Smooth muscle cell (in vitro differentiated cells): ENCODE measurements around the gene COL4A3. TPM values are rescaled to one million over a fixed set of nuclear protein-coding genes. Genes with fewer than 3 reads are reported as not detected.

Experiments
- DNase-seq: peaks from one replicate; lab custom pipeline; 2025; ENCODE audit not compliant: unreplicated experiment; lab: John Stamatoyannopoulos, UW
- H2AFZ ChIP-seq: fragments of 200-600 bp; sonication (generic); 2 replicates; pipeline ENCODE4 v1.6.0; 2016; ENCODE audit warnings: antibody characterized with exemption, low read depth, mild to moderate bottlenecking
- H3F3A ChIP-seq: fragments of 200-600 bp; sonication (generic); 2 replicates; pipeline ENCODE4 v1.6.0; 2017; ENCODE audit warnings: antibody characterized with exemption, low read depth
- H3K27ac ChIP-seq: fragments of 200-600 bp; sonication (generic); 2 replicates; pipeline ENCODE4 v1.5.1; 2016; ENCODE audit warnings: low read depth, mild to moderate bottlenecking
- H3K27me3 ChIP-seq: fragments of 200-600 bp; sonication (generic); 2 replicates; pipeline ENCODE4 v1.6.1; 2016; ENCODE audit warnings: low read depth, mild to moderate bottlenecking
- H3K36me3 ChIP-seq: fragments of 200-600 bp; sonication (generic); 2 replicates; pipeline ENCODE4 v1.5.1; 2016; ENCODE audit warnings: low read depth
- H3K4me1 ChIP-seq: fragments of 200-600 bp; sonication (generic); 2 replicates; pipeline ENCODE4 v1.5.1; 2016; ENCODE audit warnings: low read depth
- H3K4me2 ChIP-seq: fragments of 200-600 bp; sonication (generic); 2 replicates; pipeline ENCODE4 v1.6.0; 2016; ENCODE audit warnings: mild to moderate bottlenecking
- H3K4me3 ChIP-seq: fragments of 200-600 bp; sonication (generic); 2 replicates; pipeline ENCODE4 v1.5.1; 2016; ENCODE audit warnings: mild to moderate bottlenecking
- H3K79me2 ChIP-seq: fragments of 200-600 bp; sonication (generic); 2 replicates; pipeline ENCODE4 v1.6.0; 2016; ENCODE audit warnings: low read depth, mild to moderate bottlenecking
- H3K9ac ChIP-seq: fragments of 200-600 bp; sonication (generic); 2 replicates; pipeline ENCODE4 v1.6.0; 2016; ENCODE audit warnings: low read depth
- H3K9me3 ChIP-seq: fragments of 200-600 bp; sonication (generic); replicated peaks from 2 replicates; pipeline ENCODE4 v1.5.1; 2016; ENCODE audit warnings: low read depth
- H4K20me1 ChIP-seq: fragments of 200-600 bp; sonication (generic); 2 replicates; pipeline ENCODE4 v1.6.0; 2016; ENCODE audit warnings: low read depth
- WGBS: methylation state at CpG from one replicate; pipeline ENCODE4 v1.1.7; 2016; ENCODE audit warnings: low lambda C conversion rate; 5-methylcytosine and 5-hydroxymethylcytosine counted together
- polyA plus RNA-seq: library from polyadenylated mRNA; unstranded; fragments of >200 nt; fragmentation: Nextera tagmentation; extraction: Ambion mirVana; gene quantifications from 2 replicates; pipeline ENCODE4 v1.2.1, GENCODE V29; 2016
- total RNA-seq: library from RNA; depleted of rRNA; stranded (reverse); fragments of >200 nt; gene quantifications from 2 replicates; pipeline ENCODE4 v1.2.3, GENCODE V29; 2014
- TF ChIP-seq, protein P1 (sequence below): fragments of 200-600 bp; sonication (generic); IDR thresholded peaks from 2 replicates; pipeline ENCODE4 v1.5.1; 2017; ENCODE audit warnings: borderline replicate concordance, mild to moderate bottlenecking, antibody characterized with exemption; ENCODE audit not compliant: insufficient read depth, poor library complexity, severe bottlenecking

COL4A3 gene
- total and polyA plus RNA-seq, 2 experiments from 2014 or later, result not detected

DNA sequence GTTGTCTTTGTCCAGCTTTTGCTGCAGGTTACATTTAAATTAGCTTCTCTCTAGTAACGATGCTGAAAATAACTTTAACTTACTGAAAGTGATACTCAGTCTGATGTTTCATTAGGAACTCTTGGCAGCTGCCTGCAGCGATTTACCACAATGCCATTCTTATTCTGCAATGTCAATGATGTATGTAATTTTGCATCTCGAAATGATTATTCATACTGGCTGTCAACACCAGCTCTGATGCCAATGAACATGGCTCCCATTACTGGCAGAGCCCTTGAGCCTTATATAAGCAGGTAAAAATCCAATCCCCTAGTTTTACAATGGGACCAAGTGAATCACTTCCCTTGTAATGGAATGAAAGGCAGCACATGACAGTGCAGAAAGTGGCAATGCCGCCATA lies 144.4 kb downstream of the COL4A3 start:
- Histone ChIP-seq H3K9ac (no peak overlapping the region), H3K4me1 (no peaks in the 10 kb centered on the region), H3K79me2 (no peaks in the 10 kb centered on the region), H3K4me2 (no peak overlapping the region), H3K4me3 (no peak overlapping the region), H3K27ac (no peak overlapping the region), H3K27me3 (no peaks in the 10 kb centered on the region), H3F3A (no peaks in the 10 kb centered on the region), H3K36me3 (no peaks in the 10 kb centered on the region), H4K20me1 (no peaks in the 10 kb centered on the region), H3K9me3 (no peaks in the 10 kb centered on the region), H2AFZ (no peak overlapping the region)
- no peak for DNase-seq
- WGBS, result over 99% methylated on average over 4 of the region's 4 CpGs
- TF ChIP-seq, protein P1, sequence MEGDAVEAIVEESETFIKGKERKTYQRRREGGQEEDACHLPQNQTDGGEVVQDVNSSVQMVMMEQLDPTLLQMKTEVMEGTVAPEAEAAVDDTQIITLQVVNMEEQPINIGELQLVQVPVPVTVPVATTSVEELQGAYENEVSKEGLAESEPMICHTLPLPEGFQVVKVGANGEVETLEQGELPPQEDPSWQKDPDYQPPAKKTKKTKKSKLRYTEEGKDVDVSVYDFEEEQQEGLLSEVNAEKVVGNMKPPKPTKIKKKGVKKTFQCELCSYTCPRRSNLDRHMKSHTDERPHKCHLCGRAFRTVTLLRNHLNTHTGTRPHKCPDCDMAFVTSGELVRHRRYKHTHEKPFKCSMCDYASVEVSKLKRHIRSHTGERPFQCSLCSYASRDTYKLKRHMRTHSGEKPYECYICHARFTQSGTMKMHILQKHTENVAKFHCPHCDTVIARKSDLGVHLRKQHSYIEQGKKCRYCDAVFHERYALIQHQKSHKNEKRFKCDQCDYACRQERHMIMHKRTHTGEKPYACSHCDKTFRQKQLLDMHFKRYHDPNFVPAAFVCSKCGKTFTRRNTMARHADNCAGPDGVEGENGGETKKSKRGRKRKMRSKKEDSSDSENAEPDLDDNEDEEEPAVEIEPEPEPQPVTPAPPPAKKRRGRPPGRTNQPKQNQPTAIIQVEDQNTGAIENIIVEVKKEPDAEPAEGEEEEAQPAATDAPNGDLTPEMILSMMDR, result no peak

DNA sequence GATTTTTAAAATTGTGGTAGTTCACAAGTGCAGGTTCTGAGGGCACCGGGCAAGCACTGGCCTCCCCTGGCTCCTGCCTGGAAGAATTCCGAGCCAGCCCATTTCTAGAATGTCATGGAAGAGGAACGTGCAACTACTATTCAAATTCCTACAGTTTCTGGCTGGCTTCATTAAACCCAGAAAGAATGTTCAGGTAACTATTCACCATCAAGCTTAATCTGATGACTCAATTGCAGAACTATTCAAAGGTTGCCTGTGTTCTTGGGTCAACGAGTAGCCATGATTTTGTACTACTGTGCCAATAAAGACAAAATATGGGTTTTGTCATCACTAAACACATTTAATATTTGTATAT lies 146.3 kb downstream of the COL4A3 start:
- WGBS, result 70% methylated on average over 4 of the region's 4 CpGs
- H3K9me3 ChIP-seq, result no peaks in the 10 kb centered on the region
- no peak overlapping the region for H3K9ac ChIP-seq
- H2AFZ ChIP-seq, result no peak overlapping the region
- H3K27me3 ChIP-seq, result no peaks in the 10 kb centered on the region
- no peak overlapping the region for H3K4me3 ChIP-seq
- no peaks in the 10 kb centered on the region for H3K4me1 ChIP-seq
- TF ChIP-seq, protein P1, result no peak
- H3F3A ChIP-seq, result no peaks in the 10 kb centered on the region
- no peaks in the 10 kb centered on the region for H4K20me1 ChIP-seq
- no peak for DNase-seq
- H3K79me2 ChIP-seq, result no peaks in the 10 kb centered on the region
- H3K27ac ChIP-seq, result no peak overlapping the region
- H3K36me3 ChIP-seq, result no peaks in the 10 kb centered on the region
- H3K4me2 ChIP-seq, result no peak overlapping the region

GRCh38 chr2:227311861-227312506 lies 147.6 kb downstream of the COL4A3 start:
- Histone ChIP-seq H3K4me1 (no peaks in the 10 kb centered on the region), H3K9me3 (no peaks in the 10 kb centered on the region), H2AFZ (no peak overlapping the region), H4K20me1 (no peaks in the 10 kb centered on the region), H3K27ac (no peak overlapping the region), H3K36me3 (no peaks in the 10 kb centered on the region), H3K27me3 (no peaks in the 10 kb centered on the region), H3F3A (no peaks in the 10 kb centered on the region), H3K9ac (no peak overlapping the region), H3K4me3 (no peak overlapping the region), H3K79me2 (no peaks in the 10 kb centered on the region), H3K4me2 (no peak overlapping the region)
- DNase-seq, result no peak
- WGBS, result 97% methylated on average over 5 of the region's 5 CpGs
- TF ChIP-seq, protein P1, result no peak

- no peaks in the 10 kb centered on the region for H3K36me3 ChIP-seq
- H3K27me3 ChIP-seq, result no peaks in the 10 kb centered on the region
- H3K79me2 ChIP-seq, result no peaks in the 10 kb centered on the region
- no peak for DNase-seq
- no peak overlapping the region for H2AFZ ChIP-seq
- no peaks in the 10 kb centered on the region for H3K4me1 ChIP-seq
- H4K20me1 ChIP-seq, result no peaks in the 10 kb centered on the region
- TF ChIP-seq, protein P1, result no peak
- H3K9ac ChIP-seq, result no peak overlapping the region
- no peak overlapping the region for H3K4me3 ChIP-seq
- 47% methylated on average over 2 of the region's 2 CpGs for WGBS
- no peaks in the 10 kb centered on the region for H3K9me3 ChIP-seq
- H3K4me2 ChIP-seq, result no peak overlapping the region
- no peaks in the 10 kb centered on the region for H3F3A ChIP-seq
- no peak overlapping the region for H3K27ac ChIP-seq
These were observed 148.2 kb downstream of the COL4A3 start for GRCh38 chr2:227312579-227312978.
